Subcutaneous adipose tissue (tissue), 4 donors: ENCODE data around the gene FOXN3. TPM values are rescaled to one million over a fixed set of nuclear protein-coding genes. Genes with fewer than 3 reads are reported as not detected.

Experiments used
- total RNA-seq, 4 donors: library from RNA; depleted of rRNA; stranded (reverse); fragments of >200 nt; gene quantifications; one replicate each; pipeline ENCODE4 v1.1.0, GENCODE V29; 2016
- TF ChIP-seq, protein P1 (sequence below): fragments of 450-650 bp; IDR thresholded peaks from one replicate; pipeline ENCODE4 v1.5.1; 2016; ENCODE audit warnings: low read depth, mild to moderate bottlenecking, control low read depth, antibody characterized with exemption, moderate library complexity

FOXN3 gene
- total RNA-seq, 4 donors from 2014 or later = 153 to 173 (median 171) TPM

GRCh38 chr14:89399594-89400068 lies 17.4 kb downstream of the FOXN3 start:
- TF ChIP-seq, protein P1, sequence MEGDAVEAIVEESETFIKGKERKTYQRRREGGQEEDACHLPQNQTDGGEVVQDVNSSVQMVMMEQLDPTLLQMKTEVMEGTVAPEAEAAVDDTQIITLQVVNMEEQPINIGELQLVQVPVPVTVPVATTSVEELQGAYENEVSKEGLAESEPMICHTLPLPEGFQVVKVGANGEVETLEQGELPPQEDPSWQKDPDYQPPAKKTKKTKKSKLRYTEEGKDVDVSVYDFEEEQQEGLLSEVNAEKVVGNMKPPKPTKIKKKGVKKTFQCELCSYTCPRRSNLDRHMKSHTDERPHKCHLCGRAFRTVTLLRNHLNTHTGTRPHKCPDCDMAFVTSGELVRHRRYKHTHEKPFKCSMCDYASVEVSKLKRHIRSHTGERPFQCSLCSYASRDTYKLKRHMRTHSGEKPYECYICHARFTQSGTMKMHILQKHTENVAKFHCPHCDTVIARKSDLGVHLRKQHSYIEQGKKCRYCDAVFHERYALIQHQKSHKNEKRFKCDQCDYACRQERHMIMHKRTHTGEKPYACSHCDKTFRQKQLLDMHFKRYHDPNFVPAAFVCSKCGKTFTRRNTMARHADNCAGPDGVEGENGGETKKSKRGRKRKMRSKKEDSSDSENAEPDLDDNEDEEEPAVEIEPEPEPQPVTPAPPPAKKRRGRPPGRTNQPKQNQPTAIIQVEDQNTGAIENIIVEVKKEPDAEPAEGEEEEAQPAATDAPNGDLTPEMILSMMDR = no peak

DNA sequence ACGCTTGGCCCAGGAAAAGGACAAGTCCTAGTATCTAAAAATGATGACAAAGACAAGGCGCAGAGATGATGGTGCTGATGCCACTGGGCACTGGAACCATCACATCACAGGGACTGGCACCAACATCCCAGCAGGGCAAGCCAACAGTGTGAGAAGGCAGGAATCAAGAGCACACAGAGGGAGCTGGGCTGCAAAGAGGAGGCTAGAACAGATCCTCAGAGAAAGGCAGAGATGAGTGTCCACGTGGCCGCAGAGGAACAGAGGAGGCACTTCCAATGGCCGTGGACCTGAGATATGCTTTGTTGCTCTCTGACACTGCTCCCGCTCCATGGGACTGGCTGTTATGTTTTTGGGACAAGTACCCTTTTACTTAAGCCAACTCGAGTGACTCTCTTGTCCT lies 17.9 kb downstream of the FOXN3 start:
- TF ChIP-seq, protein P1 = no peak

DNA sequence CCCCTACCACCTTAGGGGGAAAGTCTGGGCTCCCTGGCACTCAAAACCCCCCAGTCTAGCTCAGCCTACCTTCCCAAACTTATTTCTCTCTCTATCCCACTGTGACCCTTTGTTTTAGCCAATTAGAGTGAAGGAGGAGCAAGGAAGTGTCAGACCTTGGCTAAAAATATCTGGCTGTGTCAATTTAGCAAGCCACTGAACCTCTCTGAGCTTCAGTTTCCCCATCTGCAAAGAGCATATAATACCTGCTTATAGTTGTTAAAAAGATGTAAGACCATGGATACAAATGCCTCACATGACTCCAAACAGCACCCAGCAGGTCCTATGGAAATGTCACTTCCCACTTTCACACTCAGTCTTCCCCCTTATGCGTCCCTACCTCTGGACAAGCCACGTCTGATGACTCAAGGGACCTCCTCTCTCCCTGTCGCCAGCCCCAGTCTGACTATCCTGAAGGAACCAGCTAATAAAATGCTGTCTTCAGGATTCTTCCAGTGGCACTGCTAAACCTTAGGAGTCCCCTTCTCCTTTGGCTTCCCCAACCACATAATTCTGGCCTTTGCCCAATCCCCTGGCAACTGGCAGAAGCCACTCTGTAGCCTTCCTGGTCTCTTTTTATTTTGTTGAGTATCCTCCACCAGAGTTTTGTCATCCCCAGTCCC lies 19.3 kb downstream of the FOXN3 start:
- TF ChIP-seq, protein P1 = no peak

DNA sequence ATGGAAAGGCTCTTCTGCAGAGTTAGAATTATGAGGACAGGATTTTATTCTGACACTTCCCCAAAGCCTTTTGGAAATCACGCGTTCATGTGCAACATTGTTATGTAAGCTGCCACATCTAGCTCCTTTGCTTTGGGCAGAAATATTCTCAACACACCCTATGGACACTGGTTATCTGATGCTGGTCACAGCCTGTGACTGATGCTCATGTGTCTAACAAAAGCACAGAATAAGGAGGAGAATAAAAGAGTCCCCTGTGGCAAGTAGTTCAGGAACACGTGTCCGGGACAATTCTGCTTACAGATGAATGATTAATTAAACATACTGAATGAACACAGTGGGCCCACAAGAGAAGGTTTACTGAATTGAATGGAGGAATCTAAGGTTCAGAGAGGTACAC lies 22.1 kb downstream of the FOXN3 start:
- TF ChIP-seq, protein P1 = no peak

DNA sequence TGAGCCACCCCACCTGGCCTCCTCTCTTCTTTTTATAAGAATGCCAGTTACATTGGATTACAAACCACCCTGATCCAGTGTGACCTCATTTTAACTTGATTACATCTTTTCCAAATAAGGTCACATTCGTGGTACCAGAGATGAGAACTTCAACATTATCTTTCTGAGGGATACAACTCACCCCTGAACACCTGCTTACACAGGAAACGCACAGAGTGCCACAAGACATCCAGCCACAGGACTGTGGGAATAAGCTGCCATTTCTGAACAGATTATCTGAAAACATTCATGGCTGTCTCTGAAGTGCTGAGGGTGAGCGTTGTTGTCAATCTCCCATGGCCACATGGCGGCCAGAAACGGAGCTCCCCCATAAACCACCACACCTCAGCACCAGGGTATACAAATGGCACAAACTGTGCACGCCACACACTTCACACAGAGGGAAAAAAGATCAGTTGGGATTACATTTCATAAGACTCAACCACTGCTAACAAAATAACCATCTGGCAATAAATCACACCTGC lies 23.7 kb downstream of the FOXN3 start:
- TF ChIP-seq, protein P1 = no peak

GRCh38 chr14:89392181-89392580 lies 24.9 kb downstream of the FOXN3 start:
- TF ChIP-seq, protein P1 = no peak

GRCh38 chr14:89391556-89391955 lies 25.5 kb downstream of the FOXN3 start:
- TF ChIP-seq, protein P1 = no peak
